Stimulated activated CD8-positive, alpha-beta memory T cell treated with anti-CD3 and anti-CD28 coated beads, Interleukin-12 subunit alpha, Interleukin-12 subunit beta, amount 100 ng/mL, for 4 hours (primary cell): ENCODE results near the gene MAGI2.

Experiments used
- DNase-seq: peaks from one replicate; pipeline ENCODE4 v3.0.0-alpha.2; 2020; ENCODE audit warnings: low read depth

Gene MAGI2

GRCh38 chr7:79376299-79377025 lies 77.0 kb downstream of the MAGI2 start:
- DNase-seq, result no peak

DNA sequence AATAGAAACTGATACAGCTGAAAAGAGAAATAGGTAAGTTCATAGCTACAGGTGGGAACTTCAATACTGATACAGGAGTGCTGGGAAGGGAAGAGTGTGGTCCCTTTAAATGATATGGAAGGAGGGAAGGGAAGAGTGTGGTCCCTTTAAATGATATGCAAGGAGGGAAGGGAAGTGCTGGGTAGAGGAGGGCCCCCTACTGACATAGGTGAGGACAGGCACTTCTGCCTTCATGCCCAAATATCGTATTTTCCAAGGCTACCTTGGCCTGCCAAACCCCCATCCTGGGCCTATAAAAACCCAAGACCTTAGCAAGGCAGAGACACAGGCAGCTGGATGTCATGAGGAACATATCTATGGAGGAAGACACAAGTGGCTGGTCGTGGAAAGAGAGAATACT lies 92.3 kb downstream of the MAGI2 start:
- DNase-seq, result no peak

- DNase-seq, result no peak
These were observed 93.6 kb downstream of the MAGI2 start for GRCh38 chr7:79359827-79360226.

- no peak for DNase-seq
These were observed 96.4 kb downstream of the MAGI2 start for GRCh38 chr7:79357101-79357500.

DNA sequence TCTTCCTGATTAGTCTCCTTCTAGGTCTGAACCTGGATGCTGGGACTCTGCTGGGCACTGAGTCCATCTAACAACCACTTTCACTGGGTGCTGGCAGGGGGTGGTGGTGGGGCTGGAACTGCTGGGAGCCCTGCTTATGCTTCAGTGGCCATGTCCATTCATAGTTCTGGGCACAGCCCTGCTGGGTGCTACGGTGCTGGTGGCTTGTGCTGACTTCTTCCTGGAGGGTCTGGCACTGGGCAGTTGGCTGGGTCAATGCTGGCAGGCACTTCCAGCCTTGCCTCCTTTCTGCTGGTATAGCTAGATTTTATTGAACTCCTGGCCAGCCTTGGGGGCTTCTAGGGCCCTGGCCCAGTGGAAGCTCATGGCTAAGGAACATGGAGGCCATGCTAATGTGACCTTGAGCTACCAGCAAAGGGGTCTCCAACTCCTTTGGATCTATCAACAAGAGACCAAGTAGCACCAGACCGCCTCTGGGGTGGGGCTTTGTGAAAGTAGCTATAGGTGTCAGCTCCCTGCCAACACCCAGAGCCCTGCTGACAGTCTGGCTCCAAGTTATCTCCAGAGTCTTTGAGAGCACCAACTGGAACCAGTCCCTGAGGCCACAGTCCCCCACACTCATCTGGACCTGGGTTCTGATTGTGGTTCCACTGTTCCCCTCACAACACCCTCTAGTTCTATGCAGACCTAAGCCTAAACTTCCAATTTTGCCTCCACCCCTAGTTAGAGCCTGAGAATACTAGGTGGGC lies 99.6 kb downstream of the MAGI2 start:
- DNase-seq, result no peak

DNA sequence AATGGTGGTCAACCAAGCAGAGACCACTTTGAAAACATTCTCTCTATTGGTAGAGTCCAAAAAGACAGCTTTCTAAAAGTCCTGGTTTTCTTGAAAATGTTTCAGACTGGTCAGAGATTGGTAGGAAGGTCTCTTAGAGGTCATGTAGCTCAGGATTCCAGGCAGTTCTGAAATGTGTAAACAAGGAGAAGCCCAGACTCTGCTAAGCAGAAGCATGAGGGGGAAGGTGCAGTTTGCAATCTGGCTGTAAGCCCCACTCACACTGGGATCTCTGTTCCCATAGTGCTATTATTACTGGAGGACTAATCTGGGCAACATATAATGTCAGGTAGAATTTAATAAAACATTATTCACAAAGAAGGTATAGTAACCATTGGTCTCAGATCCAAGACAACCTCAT lies 101.1 kb downstream of the MAGI2 start:
- no peak for DNase-seq

- no peak for DNase-seq
These were observed 106.1 kb downstream of the MAGI2 start for GRCh38 chr7:79347351-79347750.

GRCh38 chr7:79341902-79342301 lies 111.6 kb downstream of the MAGI2 start:
- DNase-seq, result no peak

GRCh38 chr7:79340212-79340611 lies 113.3 kb downstream of the MAGI2 start:
- DNase-seq, result no peak

- DNase-seq, result no peak
These were observed 114.1 kb downstream of the MAGI2 start for GRCh38 chr7:79339208-79339925.

GRCh38 chr7:79337717-79338116 lies 115.8 kb downstream of the MAGI2 start:
- DNase-seq, result no peak

DNA sequence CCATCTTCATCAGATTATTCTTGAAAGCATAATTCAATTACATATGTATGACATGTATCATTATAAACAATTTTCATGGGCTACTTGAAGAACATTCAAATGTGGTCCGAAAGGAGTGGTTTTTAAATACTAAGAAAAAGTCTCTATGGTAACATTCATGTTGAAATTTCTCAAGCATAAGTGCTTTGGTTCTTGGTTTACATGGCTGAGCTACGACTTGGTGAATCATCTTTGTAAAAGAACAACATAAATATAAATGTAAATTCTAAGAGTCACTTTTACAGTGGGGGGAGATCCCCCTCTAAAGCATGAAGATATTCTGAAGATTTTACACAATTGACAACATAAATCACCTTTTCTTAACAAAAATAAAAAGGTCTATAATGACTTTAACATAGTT lies 118.6 kb downstream of the MAGI2 start:
- no peak for DNase-seq

DNA sequence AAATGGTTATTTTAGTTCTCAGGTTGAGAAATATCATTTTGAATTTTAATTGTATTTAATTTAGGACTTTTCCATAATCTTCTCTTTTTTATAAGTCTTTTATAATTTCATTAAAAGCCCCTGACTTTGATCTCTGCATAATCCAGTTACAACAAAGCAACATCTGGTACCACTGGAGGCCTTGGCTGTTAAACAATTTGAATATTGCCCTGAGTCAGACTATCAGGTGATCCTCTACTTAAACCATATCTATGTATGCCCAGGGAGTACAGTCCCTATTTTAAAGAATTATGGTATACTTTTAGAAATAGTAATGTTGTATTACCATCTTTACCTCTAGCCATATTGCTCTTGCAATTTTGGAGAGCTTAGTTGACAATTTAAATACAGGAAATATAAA lies 119.1 kb downstream of the MAGI2 start:
- DNase-seq, result no peak

DNA sequence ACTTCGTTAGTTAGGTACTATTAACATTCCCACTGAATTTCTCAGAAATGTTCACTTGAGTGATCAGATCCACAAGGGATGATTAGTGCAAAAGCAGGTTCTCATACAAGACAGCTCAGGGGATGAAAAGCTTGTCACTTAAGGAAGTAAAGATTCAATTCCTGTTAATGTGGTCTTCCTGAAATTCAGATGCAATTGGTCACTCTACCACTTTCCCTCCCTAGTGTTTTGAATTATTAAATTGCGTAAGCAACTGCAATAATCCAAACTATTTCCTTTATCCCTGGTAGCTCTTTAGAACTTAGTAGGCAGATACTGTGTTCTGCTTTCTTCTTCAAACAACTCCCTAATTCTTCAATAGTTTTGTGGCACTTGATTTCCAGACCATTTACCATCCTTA lies 121.4 kb downstream of the MAGI2 start:
- no peak for DNase-seq

DNA sequence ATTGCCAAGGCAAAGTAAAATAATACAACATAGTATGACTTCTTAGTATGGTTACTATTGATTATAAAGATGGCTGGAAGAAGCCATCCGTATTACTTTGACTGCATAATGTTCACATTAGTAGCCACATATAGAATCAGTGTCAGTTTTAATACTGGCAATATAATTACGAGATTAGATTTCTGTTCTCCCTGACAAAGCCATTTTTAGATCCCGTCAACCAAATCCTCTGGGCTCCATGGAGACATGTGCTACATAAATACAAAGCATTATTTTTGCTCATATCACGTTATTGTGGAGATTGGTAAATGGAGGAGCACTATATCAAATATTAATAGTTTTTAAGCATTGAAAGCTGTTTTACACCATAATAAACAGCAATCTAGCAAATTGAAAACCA lies 124.0 kb downstream of the MAGI2 start:
- no peak for DNase-seq

GRCh38 chr7:79320741-79321473 lies 132.6 kb downstream of the MAGI2 start:
- DNase-seq, result no peak

DNA sequence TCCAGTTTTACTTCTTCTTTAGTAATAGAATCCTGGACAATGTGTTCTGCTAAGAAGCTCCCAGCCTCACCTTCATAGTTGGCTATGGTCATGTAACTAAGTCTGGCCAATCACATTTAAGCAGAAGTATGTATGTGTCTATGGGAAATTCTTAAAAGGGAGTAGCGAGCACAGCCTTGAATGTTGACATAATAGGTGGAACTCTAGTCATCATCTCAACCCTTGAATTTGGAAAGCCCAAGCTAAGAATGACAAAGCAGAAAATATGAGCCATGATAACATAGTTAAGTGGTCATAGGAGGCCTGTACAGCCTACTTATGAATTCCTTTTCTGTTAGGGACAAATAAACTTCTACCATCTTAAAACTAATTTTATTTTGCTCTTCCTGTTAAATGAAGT lies 134.1 kb downstream of the MAGI2 start:
- DNase-seq, result no peak

DNA sequence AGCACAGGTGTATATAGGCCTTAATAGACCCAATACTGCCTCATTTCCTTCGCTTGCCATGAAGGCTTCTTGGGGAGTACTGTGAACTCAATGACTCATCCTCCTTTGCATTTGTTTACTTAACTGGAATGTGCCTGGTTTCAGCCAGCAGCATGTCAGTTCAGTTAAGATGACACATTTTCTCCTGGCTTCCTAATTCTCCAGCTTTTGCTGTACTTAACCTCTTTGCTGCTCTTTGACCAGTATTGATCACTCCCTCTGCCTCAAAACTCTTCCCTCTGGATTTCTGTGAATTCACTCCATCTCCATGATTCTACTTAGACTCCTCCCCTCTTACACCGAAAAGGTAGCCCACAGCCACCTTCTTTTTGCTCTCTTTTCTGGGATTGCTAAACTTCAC lies 135.7 kb downstream of the MAGI2 start:
- no peak for DNase-seq

DNA sequence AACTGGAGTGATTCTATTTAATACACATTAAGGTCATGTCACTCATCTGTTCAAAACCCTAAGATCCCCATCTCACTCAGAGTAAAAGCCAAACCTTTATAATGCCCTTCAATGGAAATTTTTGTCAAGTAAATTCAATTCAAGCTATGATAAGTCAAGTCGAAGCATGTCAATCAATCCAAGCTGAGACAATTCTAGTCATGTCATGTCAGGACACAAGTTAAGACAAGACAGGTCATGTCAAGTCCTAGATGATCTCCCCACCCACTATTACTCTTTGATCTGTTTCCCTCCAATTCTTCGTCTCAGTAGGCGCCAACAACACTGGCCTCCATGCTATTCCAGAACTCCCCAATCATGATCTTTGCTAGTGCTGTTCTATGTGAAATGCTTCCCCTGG lies 141.4 kb downstream of the MAGI2 start:
- no peak for DNase-seq

DNA sequence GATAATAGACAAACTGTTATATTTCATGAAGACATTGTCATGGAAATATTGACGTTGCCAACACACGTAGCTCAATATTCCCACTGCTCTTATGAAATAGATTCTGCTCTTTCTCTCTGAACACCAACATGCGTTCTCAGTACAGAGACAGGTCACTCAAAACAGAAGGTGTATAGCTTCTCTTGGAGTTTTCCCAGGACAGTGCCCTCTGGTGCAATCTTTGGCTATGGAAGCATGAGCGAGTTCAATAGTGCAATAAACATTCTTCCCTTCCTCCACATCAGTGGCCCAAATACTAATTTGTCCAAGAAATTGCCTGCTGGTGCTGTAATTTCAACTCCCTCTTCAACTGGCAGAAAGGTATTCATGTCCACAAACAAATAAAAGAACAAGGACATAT lies 145.3 kb downstream of the MAGI2 start:
- no peak for DNase-seq

DNA sequence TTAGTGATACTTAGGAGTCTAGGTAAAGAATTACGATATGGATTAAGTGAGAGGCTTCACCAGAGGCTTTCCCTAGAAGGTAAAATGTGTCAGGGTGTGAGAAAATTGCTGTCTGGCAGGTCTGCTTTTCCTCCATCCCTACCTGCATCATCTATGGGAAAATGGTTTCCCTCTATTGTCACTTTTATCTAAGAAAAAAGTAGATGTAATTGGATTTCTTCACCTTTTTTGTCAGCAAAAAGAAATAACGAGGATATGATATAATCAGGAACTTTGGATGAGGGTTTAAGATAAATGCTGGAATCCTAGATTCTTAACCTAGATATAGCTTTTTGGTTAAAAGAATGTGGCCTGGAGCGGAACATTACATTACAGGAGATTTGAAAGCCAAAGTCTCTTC lies 146.1 kb downstream of the MAGI2 start:
- DNase-seq, result no peak

DNA sequence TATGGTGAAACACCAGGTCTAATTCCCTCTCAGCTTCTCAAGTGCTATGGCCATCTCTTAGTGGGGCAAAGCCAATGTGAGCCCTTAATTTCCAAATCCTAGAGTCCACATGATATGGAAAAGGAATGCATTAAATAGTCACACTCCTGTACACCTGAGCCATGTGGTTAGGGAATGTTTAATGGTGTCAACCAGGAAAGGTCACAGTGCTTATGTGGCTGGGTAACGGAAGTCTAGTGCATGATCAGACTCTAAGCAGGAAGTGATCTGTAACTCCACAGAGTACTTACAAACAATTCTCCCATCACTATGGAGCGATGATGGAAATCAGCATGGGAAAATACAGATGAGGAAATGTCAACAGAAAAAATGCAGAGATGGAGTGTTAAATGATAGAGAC lies 148.8 kb downstream of the MAGI2 start:
- DNase-seq, result no peak

DNA sequence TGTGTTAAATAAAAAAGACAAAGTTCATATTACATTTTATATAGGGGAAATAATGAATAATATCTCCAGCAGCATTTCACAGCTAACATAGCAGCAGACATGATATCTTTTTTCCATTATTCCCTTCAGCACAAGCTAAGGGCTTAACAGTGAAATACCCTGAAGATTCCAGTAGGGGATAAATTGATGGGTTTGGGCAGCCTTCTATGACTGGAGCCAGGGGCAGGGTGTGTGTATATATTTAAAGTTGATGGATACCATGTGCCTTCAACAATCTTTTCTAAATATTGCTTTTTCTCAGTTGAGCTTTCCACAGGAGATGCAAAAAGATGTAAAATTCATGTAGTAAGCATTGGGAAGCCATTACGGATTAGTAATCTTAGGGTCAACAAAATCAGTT lies 151.2 kb downstream of the MAGI2 start:
- no peak for DNase-seq
